Activated CD4-positive, alpha-beta T cell treated with anti-CD3 and anti-CD28 coated beads, Interleukin-2, amount 50 U/mL, for 24 hours (primary cell): ENCODE results near the gene MGST3.
"Not testable (repeated sequence)": the region's sequence is repeated elsewhere in the genome, so short reads cannot be mapped to it uniquely, and the experiment has no call there.

Source experiments
- DNase-seq, 2 donors: peaks; one replicate each; pipeline ENCODE4 v3.0.0-alpha.2; 2020; ENCODE audit warnings: low read depth in 1 of 2, low spot score in 1 of 2

MGST3 gene

DNA sequence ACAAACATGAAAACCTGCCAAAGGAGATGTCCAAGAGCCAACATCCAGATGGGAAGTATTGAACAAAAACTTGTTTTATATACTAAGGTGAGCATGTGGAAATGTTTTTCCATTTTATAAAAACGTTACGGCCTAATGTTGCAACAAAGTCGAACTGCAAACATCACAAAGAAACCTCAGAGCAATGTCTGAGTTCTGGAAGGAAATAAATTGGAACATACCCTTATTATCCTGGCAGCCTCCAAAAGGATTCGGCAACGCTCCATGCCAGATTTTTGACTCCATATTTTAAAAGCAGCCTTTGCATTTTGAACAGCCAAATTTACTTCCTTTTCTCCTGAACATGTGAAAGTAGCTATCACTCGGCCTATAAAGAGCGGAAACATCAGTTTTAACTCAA lies 64.0 kb downstream of the MGST3 start:
- DNase-seq, result no peak

DNA sequence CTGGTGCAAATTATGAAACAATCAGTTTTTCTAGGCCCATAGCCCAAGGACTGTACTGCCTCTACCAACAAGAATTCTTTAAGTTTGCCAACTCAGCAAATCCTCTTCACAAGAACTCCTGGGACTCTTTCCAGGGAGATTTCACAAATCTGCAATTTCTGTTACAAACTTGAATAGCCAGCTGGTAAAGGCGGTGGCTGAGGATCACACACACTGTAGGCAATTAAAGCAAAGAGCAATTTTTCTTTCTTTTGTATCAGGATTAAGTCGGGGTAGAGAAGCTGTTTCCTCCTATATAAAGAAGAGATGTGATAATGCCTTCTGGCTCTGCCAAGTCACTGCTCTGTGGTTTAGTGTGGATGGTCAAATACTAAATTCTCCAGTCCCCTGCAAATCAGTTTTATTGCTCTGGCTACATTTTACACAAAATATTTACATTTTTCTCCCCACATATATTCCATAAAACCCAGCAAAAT lies 65.6 kb downstream of the MGST3 start:
- no peak for DNase-seq

DNA sequence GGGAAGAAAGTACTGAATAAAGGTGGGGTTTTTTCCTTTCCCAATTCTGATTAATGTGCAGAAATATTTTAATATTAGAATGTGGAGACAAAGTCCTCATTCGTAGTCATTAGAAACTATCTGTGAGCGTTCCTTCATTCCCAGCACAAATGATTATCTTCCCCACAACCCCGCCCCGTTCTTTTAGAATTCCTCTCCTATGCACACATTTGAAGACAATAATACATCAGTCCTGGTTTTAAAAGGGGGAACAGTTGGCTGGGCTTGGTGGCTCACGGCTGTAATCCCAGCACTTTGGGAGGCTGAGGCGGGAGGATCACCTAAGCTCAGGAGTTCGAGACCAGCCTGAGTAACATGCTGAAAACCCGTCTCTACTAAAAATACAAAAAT lies 66.5 kb downstream of the MGST3 start:
- DNase-seq, result no peak

- peak; percentile 72 to 81 for DNase-seq
These were observed 67.1 kb downstream of the MGST3 start, which contains the start of gene ALDH9A1 for GRCh38 chr1:165697881-165698760. Gene ALDH9A1, minus strand, starts transcription at chr1:165698562. Its CDS starts 4 bp downstream, at chr1:165698558.

DNA sequence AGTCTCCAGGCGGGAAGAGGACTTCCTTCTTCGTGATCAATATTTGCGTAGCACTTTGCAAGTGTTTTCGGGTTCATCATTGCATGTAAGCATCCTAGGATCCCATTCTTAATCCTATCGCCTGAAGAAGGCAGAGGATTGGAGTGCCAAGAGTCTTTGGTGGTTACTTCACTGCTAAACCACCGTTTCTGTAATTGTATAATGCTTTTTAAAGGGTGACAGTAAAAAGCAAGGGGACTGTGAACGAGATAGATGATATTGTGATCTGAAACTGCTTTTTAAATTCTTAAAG lies 67.7 kb downstream of the MGST3 start:
- DNase-seq, result no peak

DNA sequence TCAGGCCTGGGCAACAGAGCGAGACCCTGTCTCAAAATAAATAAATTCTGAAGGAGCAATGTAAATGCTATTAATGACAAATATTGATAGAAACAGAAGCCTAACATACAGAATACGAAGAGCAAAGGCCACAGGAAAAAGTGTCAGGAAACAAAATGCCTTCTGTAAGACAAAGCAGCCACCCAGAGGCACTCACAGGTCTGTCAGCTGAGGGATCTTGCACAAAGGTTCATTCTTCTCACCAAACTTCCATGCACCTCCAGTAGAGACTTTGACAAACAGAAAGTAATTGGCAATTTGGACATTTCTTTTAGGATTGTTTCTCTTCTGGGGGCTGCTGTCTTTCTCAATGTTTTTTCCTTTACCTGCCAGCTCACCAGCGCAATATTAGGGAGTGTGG lies 68.5 kb downstream of the MGST3 start:
- no peak for DNase-seq

DNA sequence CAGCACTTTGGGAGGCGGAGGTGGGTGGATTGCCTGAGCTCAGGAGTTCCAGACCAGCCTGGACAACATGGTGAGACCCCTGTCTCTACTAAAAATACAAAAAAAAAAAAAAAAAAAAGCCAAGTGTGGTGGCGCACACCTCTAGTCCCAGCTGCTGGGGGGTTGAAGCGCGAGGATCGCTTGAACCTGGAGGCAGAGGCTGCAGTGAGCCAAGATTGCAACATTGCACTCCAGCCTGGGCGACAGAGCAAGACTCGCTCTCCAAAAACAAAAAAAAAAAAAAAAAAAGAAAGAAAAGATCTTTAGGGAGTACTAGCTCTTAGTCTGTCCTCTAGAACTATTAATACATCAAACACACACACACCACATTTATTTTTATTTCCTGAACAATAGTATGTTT lies 70.9 kb downstream of the MGST3 start:
- not testable (repeated sequence) for DNase-seq

- DNase-seq, result no peak
These were observed 72.6 kb downstream of the MGST3 start for GRCh38 chr1:165703648-165704047.
